Measurements from ENCODE around the gene TTC33.

DNA sequence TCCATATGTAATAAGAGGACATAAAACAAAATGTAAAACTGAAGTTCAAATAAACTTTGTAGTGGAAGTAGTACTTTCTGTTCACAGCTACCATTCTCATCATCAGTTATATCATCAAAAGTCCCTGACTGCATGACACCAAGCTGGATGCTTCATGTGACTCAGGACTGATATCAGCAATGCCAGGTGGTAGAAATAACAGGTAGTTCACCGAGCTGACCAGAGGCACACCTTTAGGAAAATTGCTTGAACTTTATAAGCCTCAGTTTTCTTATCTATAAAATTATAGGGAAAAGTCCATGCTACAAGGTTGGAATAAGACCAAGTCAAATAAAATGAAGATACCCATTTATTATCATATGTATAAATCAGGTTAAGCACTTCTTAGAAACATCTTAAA, 200.9 kb downstream of the TTC33 start:
- TF ChIP-seq CTCF (IDR thresholded peaks at IDR 0.05) (no peak), POLR2A (IDR thresholded peaks at IDR 0.05) (no peak)
